HepG2 (cell line): ENCODE measurements around the gene EPN2. TPM values are rescaled to one million over a fixed set of nuclear protein-coding genes. Genes with fewer than 3 reads are reported as not detected.

Source experiments
- GTF3A ChIP-seq: sonication (generic); formaldehyde crosslinking; conservative IDR thresholded peaks from 2 replicates; pipeline ENCODE4 v1.4.0; 2020; ENCODE audit warnings: mild to moderate bottlenecking, missing genetic modification reagents
- KLF13 ChIP-seq: sonication (generic); formaldehyde crosslinking; IDR thresholded peaks from 2 replicates; pipeline ENCODE4 v1.4.0; 2020; ENCODE audit warnings: mild to moderate bottlenecking, missing genetic modification reagents
- PCBP2 ChIP-seq: fragments of 200-400 bp; formaldehyde crosslinking; optimal IDR thresholded peaks from 2 replicates; pipeline ENCODE3; 2018; ENCODE audit warnings: low read length, low read depth; ENCODE audit not compliant: poor library complexity, severe bottlenecking
- SNAPC2 ChIP-seq: sonication (generic); formaldehyde crosslinking; IDR thresholded peaks from 2 replicates; pipeline ENCODE4 v1.8.1; 2022; ENCODE audit warnings: mild to moderate bottlenecking, missing genetic modification reagents
- SP1 ChIP-seq, 2 experiments: fragments of 450-650 bp in 1 of 2; sonication (generic) in 1 of 2; formaldehyde crosslinking in 1 of 2; IDR thresholded peaks; 2 replicates each; pipeline versions ENCODE4 v1.4.0 to v1.6.1; 2016 to 2020; ENCODE audit warnings: missing genetic modification reagents in 1 of 2
- TRAFD1 ChIP-seq: sonication (generic); formaldehyde crosslinking; IDR thresholded peaks from 2 replicates; pipeline ENCODE4 v1.5.1; 2020; ENCODE audit warnings: missing genetic modification reagents, mild to moderate bottlenecking, borderline replicate concordance
- TSC22D2 ChIP-seq: sonication (generic); formaldehyde crosslinking; IDR thresholded peaks from 2 replicates; pipeline ENCODE4 v1.5.1; 2020; ENCODE audit warnings: missing genetic modification reagents, mild to moderate bottlenecking, borderline replicate concordance
- ZBTB39 ChIP-seq: sonication (generic); formaldehyde crosslinking; IDR thresholded peaks from 2 replicates; pipeline ENCODE4 v1.5.0; 2020; ENCODE audit warnings: missing genetic modification reagents
- ZNF282 ChIP-seq: fragments of 450-650 bp; IDR thresholded peaks from 2 replicates; pipeline ENCODE4 v1.6.1; 2018; ENCODE audit not compliant: partially characterized antibody
- ZNF512 ChIP-seq: sonication (generic); formaldehyde crosslinking; IDR thresholded peaks from 2 replicates; pipeline ENCODE4 v1.4.0; 2020; ENCODE audit warnings: mild to moderate bottlenecking, missing genetic modification reagents
- ZNF597 ChIP-seq: sonication (generic); formaldehyde crosslinking; IDR thresholded peaks from 2 replicates; pipeline ENCODE4 v1.5.0; 2020; ENCODE audit warnings: missing genetic modification reagents
- ZNF629 ChIP-seq: sonication (generic); formaldehyde crosslinking; conservative IDR thresholded peaks from 2 replicates; pipeline ENCODE4 v1.5.0; 2020; ENCODE audit warnings: missing genetic modification reagents
- ZNF75D ChIP-seq: sonication (generic); formaldehyde crosslinking; IDR thresholded peaks from 2 replicates; pipeline ENCODE4 v1.8.1; 2023; ENCODE audit warnings: missing genetic modification reagents, mild to moderate bottlenecking, borderline replicate concordance
- ZNF777 ChIP-seq: sonication (generic); formaldehyde crosslinking; IDR thresholded peaks from 2 replicates; pipeline ENCODE4 v1.4.0; 2020; ENCODE audit warnings: missing genetic modification reagents
- polyA plus RNA-seq, 8 experiments: library from polyadenylated mRNA; depleted of rRNA in 3 of 8; stranded (reverse) in 7 of 8; unstranded in 1 of 8; fragments of >200 nt; fragmentation: Illumina TruSeq in 4 of 8; extraction: Trizol in 4 of 8; gene quantifications; 2 replicates each; pipeline versions ENCODE4 v1.2.1 to v1.2.3, GENCODE V29; 2011 to 2016; ENCODE audit warnings: low read depth in 4 of 8, missing spikeins in 1 of 8, mixed read lengths in 1 of 8; ENCODE audit not compliant: insufficient read depth in 1 of 8
- total RNA-seq, 5 experiments: library from RNA; depleted of rRNA; stranded (reverse); fragments of >200 nt; fragmentation: Illumina TruSeq; extraction: Trizol; gene quantifications; 2 replicates each; pipeline ENCODE4 v1.2.3, GENCODE V29; 2016; ENCODE audit warnings: low read depth in 1 of 5
- TF ChIP-seq, protein P1 (sequence below): sonication (generic); formaldehyde crosslinking; IDR thresholded peaks from 2 replicates; pipeline ENCODE4 v1.9.0; 2021; ENCODE audit warnings: mild to moderate bottlenecking, missing genetic modification reagents

Gene EPN2
- total and polyA plus RNA-seq, 2 of the 13 experiments (the other 11 are each of a cell fraction or from before 2014, with no cell fraction given), result 7.8 to 19.2 TPM

DNA sequence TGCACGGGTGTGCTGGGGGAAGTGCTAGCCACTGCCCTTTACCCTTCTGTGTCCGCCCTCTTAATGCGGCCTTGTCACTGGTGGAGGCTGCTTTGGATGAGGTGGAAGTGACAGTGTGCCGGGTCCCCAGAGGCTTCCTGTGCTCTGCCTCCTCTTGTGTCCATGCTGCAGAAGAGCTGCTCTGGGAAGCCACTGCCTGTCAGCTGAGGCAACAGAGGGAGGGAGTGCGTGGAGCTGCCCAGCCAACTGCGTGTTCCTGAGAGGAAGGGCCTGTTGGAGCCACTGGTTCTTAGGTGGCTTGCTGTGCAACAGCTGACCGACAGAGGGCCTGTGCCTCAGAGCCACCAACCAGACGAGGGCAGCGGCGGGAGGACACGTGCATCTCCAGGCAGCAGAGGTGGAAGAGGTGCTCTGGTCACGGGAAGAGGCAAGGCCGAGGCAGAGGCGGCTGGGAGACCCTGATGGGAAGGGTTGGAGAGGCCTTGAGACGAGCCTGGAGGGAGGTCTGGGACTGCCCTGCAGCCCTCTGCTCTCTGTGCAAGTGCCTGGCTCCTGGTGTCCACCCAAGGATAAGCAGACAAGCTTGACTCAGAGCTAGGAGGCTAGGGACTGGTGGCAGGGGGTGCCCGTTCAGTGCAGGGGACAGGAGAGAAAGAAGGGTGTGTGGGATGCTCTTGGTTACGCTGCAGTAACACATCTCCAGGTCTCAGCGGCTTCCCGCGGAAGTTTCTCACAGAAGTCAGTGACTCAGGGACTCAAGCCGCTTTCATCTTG is 100.0 kb downstream of the EPN2 start (continued):
- peak; percentile 66; the same call in 1 of the 2 replicates for TF ChIP-seq SNAPC2 (CRISPR knock-in tag)
- TF ChIP-seq, protein P1, sequence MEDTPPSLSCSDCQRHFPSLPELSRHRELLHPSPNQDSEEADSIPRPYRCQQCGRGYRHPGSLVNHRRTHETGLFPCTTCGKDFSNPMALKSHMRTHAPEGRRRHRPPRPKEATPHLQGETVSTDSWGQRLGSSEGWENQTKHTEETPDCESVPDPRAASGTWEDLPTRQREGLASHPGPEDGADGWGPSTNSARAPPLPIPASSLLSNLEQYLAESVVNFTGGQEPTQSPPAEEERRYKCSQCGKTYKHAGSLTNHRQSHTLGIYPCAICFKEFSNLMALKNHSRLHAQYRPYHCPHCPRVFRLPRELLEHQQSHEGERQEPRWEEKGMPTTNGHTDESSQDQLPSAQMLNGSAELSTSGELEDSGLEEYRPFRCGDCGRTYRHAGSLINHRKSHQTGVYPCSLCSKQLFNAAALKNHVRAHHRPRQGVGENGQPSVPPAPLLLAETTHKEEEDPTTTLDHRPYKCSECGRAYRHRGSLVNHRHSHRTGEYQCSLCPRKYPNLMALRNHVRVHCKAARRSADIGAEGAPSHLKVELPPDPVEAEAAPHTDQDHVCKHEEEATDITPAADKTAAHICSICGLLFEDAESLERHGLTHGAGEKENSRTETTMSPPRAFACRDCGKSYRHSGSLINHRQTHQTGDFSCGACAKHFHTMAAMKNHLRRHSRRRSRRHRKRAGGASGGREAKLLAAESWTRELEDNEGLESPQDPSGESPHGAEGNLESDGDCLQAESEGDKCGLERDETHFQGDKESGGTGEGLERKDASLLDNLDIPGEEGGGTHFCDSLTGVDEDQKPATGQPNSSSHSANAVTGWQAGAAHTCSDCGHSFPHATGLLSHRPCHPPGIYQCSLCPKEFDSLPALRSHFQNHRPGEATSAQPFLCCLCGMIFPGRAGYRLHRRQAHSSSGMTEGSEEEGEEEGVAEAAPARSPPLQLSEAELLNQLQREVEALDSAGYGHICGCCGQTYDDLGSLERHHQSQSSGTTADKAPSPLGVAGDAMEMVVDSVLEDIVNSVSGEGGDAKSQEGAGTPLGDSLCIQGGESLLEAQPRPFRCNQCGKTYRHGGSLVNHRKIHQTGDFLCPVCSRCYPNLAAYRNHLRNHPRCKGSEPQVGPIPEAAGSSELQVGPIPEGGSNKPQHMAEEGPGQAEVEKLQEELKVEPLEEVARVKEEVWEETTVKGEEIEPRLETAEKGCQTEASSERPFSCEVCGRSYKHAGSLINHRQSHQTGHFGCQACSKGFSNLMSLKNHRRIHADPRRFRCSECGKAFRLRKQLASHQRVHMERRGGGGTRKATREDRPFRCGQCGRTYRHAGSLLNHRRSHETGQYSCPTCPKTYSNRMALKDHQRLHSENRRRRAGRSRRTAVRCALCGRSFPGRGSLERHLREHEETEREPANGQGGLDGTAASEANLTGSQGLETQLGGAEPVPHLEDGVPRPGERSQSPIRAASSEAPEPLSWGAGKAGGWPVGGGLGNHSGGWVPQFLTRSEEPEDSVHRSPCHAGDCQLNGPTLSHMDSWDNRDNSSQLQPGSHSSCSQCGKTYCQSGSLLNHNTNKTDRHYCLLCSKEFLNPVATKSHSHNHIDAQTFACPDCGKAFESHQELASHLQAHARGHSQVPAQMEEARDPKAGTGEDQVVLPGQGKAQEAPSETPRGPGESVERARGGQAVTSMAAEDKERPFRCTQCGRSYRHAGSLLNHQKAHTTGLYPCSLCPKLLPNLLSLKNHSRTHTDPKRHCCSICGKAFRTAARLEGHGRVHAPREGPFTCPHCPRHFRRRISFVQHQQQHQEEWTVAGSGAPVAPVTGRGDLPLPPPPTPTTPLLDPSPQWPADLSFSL (CRISPR knock-in tag), result no peak
- 0 out of 2 replicates have a peak, but pooled peaks have one; percentile 31 for TF ChIP-seq ZNF512
- TF ChIP-seq ZNF597, result no peak
- no peak for TF ChIP-seq ZNF777
- peak; percentile 89; the same call in 1 of the 2 replicates for TF ChIP-seq TRAFD1
- TF ChIP-seq GTF3A (CRISPR knock-in tag), result no peak
- no peak for TF ChIP-seq SP1 (IDR thresholded peaks at IDR 0.05)
- TF ChIP-seq SP1 (CRISPR knock-in tag; IDR thresholded peaks at IDR 0.05), result peak; percentile 63; the same call in 1 of the 2 replicates
- TF ChIP-seq ZBTB39, result no peak
- TF ChIP-seq PCBP2, result no peak
- TF ChIP-seq KLF13 (CRISPR knock-in tag), result no peak
- TF ChIP-seq ZNF75D (CRISPR knock-in tag), result no peak
- no peak for TF ChIP-seq TSC22D2 (CRISPR knock-in tag)
- no peak for TF ChIP-seq ZNF282
- TF ChIP-seq ZNF629 (CRISPR knock-in tag), result no peak
